ENCODE results near the gene MBNL1.

The MBNL1 gene

GRCh38 chr3:152268555-152269055 lies at the start of gene MBNL1:
TSS of gene MBNL1 (plus strand) at chr3:152268929. CDS start at chr3:152300194, 31,265 bp downstream.
- DNase-seq (ENCODE audit: low read depth), result peak; percentile 78

- no peak for DNase-seq (ENCODE audit: low read depth)
Observed at GRCh38 chr3:152219216-152219615, 49.5 kb upstream of the MBNL1 start.

GRCh38 chr3:152219769-152220255 lies 48.9 kb upstream of the MBNL1 start:
- DNase-seq (ENCODE audit: low read depth), result no peak

GRCh38 chr3:152222327-152222726 lies 46.4 kb upstream of the MBNL1 start:
- no peak for DNase-seq (ENCODE audit: low read depth)

- DNase-seq (ENCODE audit: low read depth), result no peak
Observed at GRCh38 chr3:152225201-152225600, 43.5 kb upstream of the MBNL1 start.

- no peak for DNase-seq (ENCODE audit: low read depth)
Observed at GRCh38 chr3:152226176-152226575, 42.6 kb upstream of the MBNL1 start.

GRCh38 chr3:152227027-152227426 lies 41.7 kb upstream of the MBNL1 start:
- no peak for DNase-seq (ENCODE audit: low read depth)

- no peak for DNase-seq (ENCODE audit: low read depth)
Observed at GRCh38 chr3:152229692-152230091, 39.0 kb upstream of the MBNL1 start.

GRCh38 chr3:152230370-152230769 lies 38.4 kb upstream of the MBNL1 start:
- no peak for DNase-seq (ENCODE audit: low read depth)

GRCh38 chr3:152232001-152232400 lies 36.7 kb upstream of the MBNL1 start:
- DNase-seq (ENCODE audit: low read depth), result no peak

- DNase-seq (ENCODE audit: low read depth), result no peak
Observed at GRCh38 chr3:152232679-152233078, 36.0 kb upstream of the MBNL1 start.

GRCh38 chr3:152234657-152235375 lies 33.9 kb upstream of the MBNL1 start:
- no peak for DNase-seq (ENCODE audit: low read depth)

GRCh38 chr3:152235709-152236298 lies 32.9 kb upstream of the MBNL1 start:
- no peak for DNase-seq (ENCODE audit: low read depth)

GRCh38 chr3:152236716-152237115 lies 32.0 kb upstream of the MBNL1 start:
- no peak for DNase-seq (ENCODE audit: low read depth)

GRCh38 chr3:152241142-152242017 lies 27.3 kb upstream of the MBNL1 start:
- DNase-seq (ENCODE audit: low read depth), result no peak

GRCh38 chr3:152243301-152243711 lies 25.4 kb upstream of the MBNL1 start:
- no peak for DNase-seq (ENCODE audit: low read depth)

- no peak for DNase-seq (ENCODE audit: low read depth)
Observed at GRCh38 chr3:152243721-152244516, 24.8 kb upstream of the MBNL1 start.

GRCh38 chr3:152244517-152244888 lies 24.2 kb upstream of the MBNL1 start:
- no peak for DNase-seq (ENCODE audit: low read depth)

- no peak for DNase-seq (ENCODE audit: low read depth)
Observed at GRCh38 chr3:152245498-152246170, 23.1 kb upstream of the MBNL1 start.

GRCh38 chr3:152251916-152252315 lies 16.8 kb upstream of the MBNL1 start:
- no peak for DNase-seq (ENCODE audit: low read depth)

GRCh38 chr3:152252755-152253154 lies 16.0 kb upstream of the MBNL1 start:
- DNase-seq (ENCODE audit: low read depth), result no peak

Data from stimulated activated CD8-positive, alpha-beta memory T cell treated with anti-CD3 and anti-CD28 coated beads, Interleukin-12 subunit alpha, Interleukin-12 subunit beta, amount 100 ng/mL, for 1 hour (primary cell).